Stomach (tissue), 4 donors: ENCODE results near the gene TACC3.

Experiments
- EP300 ChIP-seq: sonication (generic); formaldehyde crosslinking; IDR thresholded peaks from one replicate; pipeline ENCODE4 v1.6.1; 2017; ENCODE audit warnings: antibody characterized with exemption
- TF ChIP-seq, protein P1 (sequence below), 7 experiments: fragments of 450-650 bp in 4 of 7; fragments of 200-600 bp in 3 of 7; sonication (generic) in 3 of 7; IDR thresholded peaks; one replicate each; pipeline ENCODE4 v1.5.1; 2016 to 2019; ENCODE audit warnings: antibody characterized with exemption in 7 of 7, control low read depth in 2 of 7, mild to moderate bottlenecking in 1 of 7

DNA sequence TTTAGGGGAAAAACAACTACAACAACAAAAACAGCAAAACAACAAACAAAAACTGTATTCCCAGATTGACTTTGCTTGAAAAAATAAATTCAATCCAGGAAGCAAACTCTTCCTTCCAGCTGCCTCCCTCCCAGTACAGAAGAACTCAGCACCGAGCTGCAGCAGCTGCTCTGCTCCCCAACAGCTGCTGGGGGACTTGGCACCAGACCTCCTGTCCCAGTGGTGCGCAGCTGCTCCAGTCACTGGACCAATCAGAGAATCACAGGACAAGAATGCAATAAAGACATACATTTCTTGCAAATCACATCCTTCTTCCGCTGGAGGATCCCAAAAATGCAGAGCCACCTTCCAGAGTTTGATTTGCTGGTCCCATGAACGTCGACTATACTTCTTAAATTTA, 25.4 kb upstream of the TACC3 start:
- no peak for TF ChIP-seq EP300
- TF ChIP-seq, protein P1, sequence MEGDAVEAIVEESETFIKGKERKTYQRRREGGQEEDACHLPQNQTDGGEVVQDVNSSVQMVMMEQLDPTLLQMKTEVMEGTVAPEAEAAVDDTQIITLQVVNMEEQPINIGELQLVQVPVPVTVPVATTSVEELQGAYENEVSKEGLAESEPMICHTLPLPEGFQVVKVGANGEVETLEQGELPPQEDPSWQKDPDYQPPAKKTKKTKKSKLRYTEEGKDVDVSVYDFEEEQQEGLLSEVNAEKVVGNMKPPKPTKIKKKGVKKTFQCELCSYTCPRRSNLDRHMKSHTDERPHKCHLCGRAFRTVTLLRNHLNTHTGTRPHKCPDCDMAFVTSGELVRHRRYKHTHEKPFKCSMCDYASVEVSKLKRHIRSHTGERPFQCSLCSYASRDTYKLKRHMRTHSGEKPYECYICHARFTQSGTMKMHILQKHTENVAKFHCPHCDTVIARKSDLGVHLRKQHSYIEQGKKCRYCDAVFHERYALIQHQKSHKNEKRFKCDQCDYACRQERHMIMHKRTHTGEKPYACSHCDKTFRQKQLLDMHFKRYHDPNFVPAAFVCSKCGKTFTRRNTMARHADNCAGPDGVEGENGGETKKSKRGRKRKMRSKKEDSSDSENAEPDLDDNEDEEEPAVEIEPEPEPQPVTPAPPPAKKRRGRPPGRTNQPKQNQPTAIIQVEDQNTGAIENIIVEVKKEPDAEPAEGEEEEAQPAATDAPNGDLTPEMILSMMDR (IDR thresholded peaks at IDR 0.05) = no peak
